ENCODE data around the gene SLC39A10.

- TF ChIP-seq ETV6 (conservative IDR thresholded peaks at IDR 0.05 in 1 of 2, IDR thresholded peaks at IDR 0.05 in 1 of 2; ENCODE audit: borderline replicate concordance in 1 of 2, low read depth in 1 of 2) (no peak), GABPA (IDR thresholded peaks at IDR 0.05; ENCODE audit: low read depth) (no peak)
Measured at GRCh38 chr2:195662138-195662537, 5.1 kb downstream of the SLC39A10 start.

All from GM12878 (cell line).